ENCODE results near the gene ZSWIM5. TPM values are rescaled to one million over a fixed set of nuclear protein-coding genes. Genes with fewer than 3 reads are reported as not detected.
A peak's percentile ranks its signal among the peaks of the same experiment; 100 is the strongest.
"Not testable (repeated sequence)": the region's sequence is repeated elsewhere in the genome, so short reads cannot be mapped to it uniquely, and the experiment has no call there.

The ZSWIM5 gene
- total RNA-seq, 2 experiments from 2014 or later = 0.15 to 0.26 TPM

GRCh38 chr1:45002650-45003645 is 203.5 kb downstream of the ZSWIM5 start:
- intact Hi-C loops (cut with micrococcal nuclease) = no loop called here
- peaks cover 15% of the 10 kb centered on the region for H3K36me3 Mint-ChIP-seq (ENCODE audit: low read depth)
- H3K4me3 Mint-ChIP-seq = no peak overlapping the region
- H3K4me1 Mint-ChIP-seq (ENCODE audit: low read depth) = peaks cover 8% of the 10 kb centered on the region
- H3K27me3 Mint-ChIP-seq (ENCODE audit: low read depth) = no peaks in the 10 kb centered on the region
- no peaks in the 10 kb centered on the region for H3K9me3 Mint-ChIP-seq
- DNase-seq = no peak
- CTCF ChIA-PET = interaction anchor here (1.2 kb wide), 1 partner anchor 11 kb away, joined by 3 read pairs; no protein-coding TSS in a partner anchor
- H3K27ac Mint-ChIP-seq = no peak overlapping the region

GRCh38 chr1:45001576-45001975 is 204.8 kb downstream of the ZSWIM5 start:
- H3K4me3 Mint-ChIP-seq; intact Hi-C loops (cut with micrococcal nuclease); CTCF ChIA-PET; H3K4me1 Mint-ChIP-seq (ENCODE audit: low read depth); H3K27me3 Mint-ChIP-seq (ENCODE audit: low read depth); H3K9me3 Mint-ChIP-seq; DNase-seq: not testable (repeated sequence)
- Mint-ChIP-seq H3K27ac (peak overlapping the region; percentile 11), H3K36me3 (ENCODE audit: low read depth) (peaks cover 12% of the 10 kb centered on the region)

- CTCF ChIA-PET = no interaction called here
- H3K27ac Mint-ChIP-seq = peak overlapping the region; percentile 11
- peaks cover 8% of the 10 kb centered on the region for H3K4me1 Mint-ChIP-seq (ENCODE audit: low read depth)
- no peaks in the 10 kb centered on the region for H3K27me3 Mint-ChIP-seq (ENCODE audit: low read depth)
- intact Hi-C loops (cut with micrococcal nuclease) = no loop called here
- H3K36me3 Mint-ChIP-seq (ENCODE audit: low read depth) = peaks cover 12% of the 10 kb centered on the region
- no peak for DNase-seq
- no peaks in the 10 kb centered on the region for H3K9me3 Mint-ChIP-seq
- no peak overlapping the region for H3K4me3 Mint-ChIP-seq
These were observed 205.4 kb downstream of the ZSWIM5 start for GRCh38 chr1:45001011-45001481.

DNA sequence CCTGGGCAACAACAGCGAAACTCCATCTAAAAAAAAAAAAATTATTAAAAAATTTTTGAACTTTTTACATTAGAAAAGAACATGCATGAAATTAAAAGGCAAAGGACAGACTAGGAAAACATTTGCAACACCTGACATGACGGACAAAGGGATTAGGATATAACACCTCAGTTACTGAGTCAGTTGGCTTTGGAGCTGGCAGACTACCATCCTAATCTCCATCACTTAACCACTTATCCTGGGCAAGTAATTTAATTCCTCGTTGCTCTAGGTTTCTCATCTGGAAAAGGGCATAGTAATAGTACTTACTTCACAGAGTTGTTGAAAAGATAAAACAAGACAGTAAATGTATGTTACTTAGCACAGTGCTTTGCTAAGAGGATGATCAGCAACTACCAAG is 207.2 kb downstream of the ZSWIM5 start:
- Mint-ChIP-seq H3K27ac (no peak overlapping the region), H3K36me3 (ENCODE audit: low read depth) (peaks cover 7% of the 10 kb centered on the region), H3K9me3 (no peaks in the 10 kb centered on the region), H3K4me1 (ENCODE audit: low read depth) (peaks cover 8% of the 10 kb centered on the region), H3K4me3 (no peak overlapping the region), H3K27me3 (ENCODE audit: low read depth) (no peaks in the 10 kb centered on the region)
- CTCF ChIA-PET = interaction anchor here (0.7 to 0.8 kb wide), 3 partner anchors 28 to 352 kb away, joined by 3 to 6 read pairs (median 5); no protein-coding TSS in a partner anchor
- DNase-seq = no peak
- intact Hi-C loops (cut with micrococcal nuclease) = no loop called here

GRCh38 chr1:44995467-44996238 is 210.8 kb downstream of the ZSWIM5 start:
- DNase-seq = no peak
- CTCF ChIA-PET = no interaction called here
- Mint-ChIP-seq H3K9me3 (no peaks in the 10 kb centered on the region), H3K27ac (no peak overlapping the region), H3K27me3 (ENCODE audit: low read depth) (no peaks in the 10 kb centered on the region), H3K4me3 (no peak overlapping the region), H3K36me3 (ENCODE audit: low read depth) (no peaks in the 10 kb centered on the region), H3K4me1 (ENCODE audit: low read depth) (peaks cover 4% of the 10 kb centered on the region)
- intact Hi-C loops (cut with micrococcal nuclease) = no loop called here

GRCh38 chr1:44994309-44994898 is 212.0 kb downstream of the ZSWIM5 start:
- intact Hi-C loops (cut with micrococcal nuclease) = no loop called here
- DNase-seq = no peak
- Mint-ChIP-seq H3K36me3 (ENCODE audit: low read depth) (no peaks in the 10 kb centered on the region), H3K27ac (no peak overlapping the region), H3K9me3 (no peaks in the 10 kb centered on the region), H3K4me3 (no peak overlapping the region), H3K27me3 (ENCODE audit: low read depth) (no peaks in the 10 kb centered on the region), H3K4me1 (ENCODE audit: low read depth) (no peaks in the 10 kb centered on the region)
- CTCF ChIA-PET = interaction anchor here (1.0 to 1.1 kb wide), 2 partner anchors 13 to 24 kb away, joined by 3 to 4 read pairs; no protein-coding TSS in a partner anchor

GRCh38 chr1:44988531-44989156 is 217.8 kb downstream of the ZSWIM5 start:
- intact Hi-C loops (cut with micrococcal nuclease) = loop anchor here (5.0 kb wide), 2 partner anchors 201 to 699 kb away; partner anchors contain the start of genes BEST4, GPBP1L1 and TMEM69
- H3K4me3 Mint-ChIP-seq = no peak overlapping the region
- DNase-seq = no peak
- H3K4me1 Mint-ChIP-seq (ENCODE audit: low read depth) = peaks cover 16% of the 10 kb centered on the region
- peaks cover 4% of the 10 kb centered on the region for H3K36me3 Mint-ChIP-seq (ENCODE audit: low read depth)
- no peak overlapping the region for H3K27ac Mint-ChIP-seq
- no peaks in the 10 kb centered on the region for H3K9me3 Mint-ChIP-seq
- no peaks in the 10 kb centered on the region for H3K27me3 Mint-ChIP-seq (ENCODE audit: low read depth)
- CTCF ChIA-PET = interaction anchor here (0.6 to 1.8 kb wide), 3 partner anchors 22 to 351 kb away, joined by 3 to 7 read pairs (median 3); partner anchors contain the start of genes HECTD3, MUTYH and TOE1

DNA sequence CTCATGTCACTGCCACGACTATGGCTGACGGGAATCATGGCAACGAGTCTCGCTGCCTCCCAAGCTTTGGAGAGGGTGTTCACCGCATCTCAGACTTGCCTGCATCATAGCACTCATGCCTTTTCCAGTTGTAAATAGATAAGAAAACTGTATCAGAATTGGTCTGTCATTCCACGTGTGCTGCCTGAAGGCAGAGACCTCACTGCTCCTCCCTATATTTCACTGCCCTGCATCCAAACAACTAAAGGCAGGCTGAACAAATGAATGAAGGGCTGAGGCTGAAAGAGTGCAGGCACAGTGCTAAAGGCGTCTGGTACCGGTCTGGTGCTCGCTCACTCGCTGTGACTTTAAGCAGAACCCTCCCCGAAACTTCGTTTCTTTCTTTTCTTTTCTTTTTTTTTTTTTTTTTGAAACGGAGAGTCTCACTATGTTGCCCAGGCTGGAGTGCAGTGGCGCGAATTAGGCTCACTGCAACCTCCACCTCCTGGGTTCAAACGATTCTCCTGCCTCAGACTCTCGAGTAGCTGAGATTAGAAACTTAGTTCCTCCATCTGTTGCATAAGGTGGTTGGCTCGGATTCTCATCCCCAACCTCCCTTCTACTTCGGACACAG is 220.6 kb downstream of the ZSWIM5 start:
- DNase-seq = no peak
- CTCF ChIA-PET = interaction anchor here (1.1 to 1.6 kb wide), 5 partner anchors 25 to 313 kb away, joined by 3 to 6 read pairs (median 4); partner anchors contain the start of genes HECTD3 and RNU5D-1
- peak overlapping the region; percentile 100 for H3K4me3 Mint-ChIP-seq
- no peaks in the 10 kb centered on the region for H3K9me3 Mint-ChIP-seq
- peak overlapping the region; percentile 80 for H3K27ac Mint-ChIP-seq
- peaks cover 8% of the 10 kb centered on the region for H3K36me3 Mint-ChIP-seq (ENCODE audit: low read depth)
- intact Hi-C loops (cut with micrococcal nuclease) = loop anchor here (1.0 to 5.0 kb wide), 9 partner anchors 26 to 701 kb away; partner anchors contain the start of genes BEST4, CCDC163, GPBP1L1 and KIF2C
- peaks cover 23% of the 10 kb centered on the region for H3K4me1 Mint-ChIP-seq (ENCODE audit: low read depth)
- H3K27me3 Mint-ChIP-seq (ENCODE audit: low read depth) = no peaks in the 10 kb centered on the region

- H3K27ac Mint-ChIP-seq; intact Hi-C loops (cut with micrococcal nuclease); H3K4me3 Mint-ChIP-seq; H3K4me1 Mint-ChIP-seq (ENCODE audit: low read depth); DNase-seq; H3K9me3 Mint-ChIP-seq; H3K27me3 Mint-ChIP-seq (ENCODE audit: low read depth); CTCF ChIA-PET: not testable (repeated sequence)
- H3K36me3 Mint-ChIP-seq (ENCODE audit: low read depth) = peaks cover 39% of the 10 kb centered on the region
These were observed 229.0 kb downstream of the ZSWIM5 start for GRCh38 chr1:44977372-44977771.

DNA sequence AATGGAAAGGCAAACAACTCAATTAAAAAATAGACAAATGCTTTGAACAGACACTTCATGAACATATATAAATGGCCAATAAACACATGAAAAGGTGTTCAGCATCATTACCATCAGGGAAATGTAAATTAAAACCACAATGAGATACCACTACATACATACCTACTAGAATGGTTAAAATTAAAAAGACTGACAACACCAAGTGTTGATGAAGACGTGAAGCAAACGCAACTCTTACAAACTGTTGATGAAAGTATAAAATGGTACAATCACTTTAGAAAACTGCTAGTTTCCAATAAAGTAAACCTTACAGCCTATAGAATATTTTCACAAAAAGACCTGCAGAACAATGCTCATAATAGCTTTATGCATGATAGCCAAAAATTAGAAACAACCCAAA is 230.2 kb downstream of the ZSWIM5 start:
- Mint-ChIP-seq H3K4me3 (no peak overlapping the region), H3K4me1 (ENCODE audit: low read depth) (peaks cover 7% of the 10 kb centered on the region), H3K36me3 (ENCODE audit: low read depth) (peaks cover 41% of the 10 kb centered on the region), H3K27me3 (ENCODE audit: low read depth) (no peaks in the 10 kb centered on the region), H3K9me3 (no peaks in the 10 kb centered on the region), H3K27ac (no peak overlapping the region)
- DNase-seq = no peak
- intact Hi-C loops (cut with micrococcal nuclease) = no loop called here
- CTCF ChIA-PET = interaction anchor here (0.6 kb wide), 1 partner anchor 873 kb away, joined by 3 read pairs; no protein-coding TSS in a partner anchor

GRCh38 chr1:44973645-44974044 is 232.8 kb downstream of the ZSWIM5 start:
- intact Hi-C loops (cut with micrococcal nuclease) = no loop called here
- no peaks in the 10 kb centered on the region for H3K9me3 Mint-ChIP-seq

More at GRCh38 chr1:44973645-44974044, 232.8 kb downstream of the ZSWIM5 start:
- no peak for DNase-seq
- H3K4me1 Mint-ChIP-seq (ENCODE audit: low read depth) = peaks cover 10% of the 10 kb centered on the region
- CTCF ChIA-PET = no interaction called here
- H3K4me3 Mint-ChIP-seq = no peak overlapping the region
- H3K27me3 Mint-ChIP-seq (ENCODE audit: low read depth) = no peaks in the 10 kb centered on the region
- no peak overlapping the region for H3K27ac Mint-ChIP-seq
- H3K36me3 Mint-ChIP-seq (ENCODE audit: low read depth) = peaks cover 34% of the 10 kb centered on the region
